HG02970 (cell line): Measurements from ENCODE around the gene GALNT11.
"Not testable (repeated sequence)": the region's sequence is repeated elsewhere in the genome, so short reads cannot be mapped to it uniquely, and the experiment has no call there.

Experiments
- ATAC-seq: cut with Tn5 transposase; IDR thresholded peaks from one replicate; pipeline ENCODE4 v1.9.1; 2021; ENCODE audit warnings: mild to moderate bottlenecking, moderate library complexity, moderate number of reproducible peaks; ENCODE audit not compliant: unreplicated experiment, low FRiP score

Gene GALNT11

DNA sequence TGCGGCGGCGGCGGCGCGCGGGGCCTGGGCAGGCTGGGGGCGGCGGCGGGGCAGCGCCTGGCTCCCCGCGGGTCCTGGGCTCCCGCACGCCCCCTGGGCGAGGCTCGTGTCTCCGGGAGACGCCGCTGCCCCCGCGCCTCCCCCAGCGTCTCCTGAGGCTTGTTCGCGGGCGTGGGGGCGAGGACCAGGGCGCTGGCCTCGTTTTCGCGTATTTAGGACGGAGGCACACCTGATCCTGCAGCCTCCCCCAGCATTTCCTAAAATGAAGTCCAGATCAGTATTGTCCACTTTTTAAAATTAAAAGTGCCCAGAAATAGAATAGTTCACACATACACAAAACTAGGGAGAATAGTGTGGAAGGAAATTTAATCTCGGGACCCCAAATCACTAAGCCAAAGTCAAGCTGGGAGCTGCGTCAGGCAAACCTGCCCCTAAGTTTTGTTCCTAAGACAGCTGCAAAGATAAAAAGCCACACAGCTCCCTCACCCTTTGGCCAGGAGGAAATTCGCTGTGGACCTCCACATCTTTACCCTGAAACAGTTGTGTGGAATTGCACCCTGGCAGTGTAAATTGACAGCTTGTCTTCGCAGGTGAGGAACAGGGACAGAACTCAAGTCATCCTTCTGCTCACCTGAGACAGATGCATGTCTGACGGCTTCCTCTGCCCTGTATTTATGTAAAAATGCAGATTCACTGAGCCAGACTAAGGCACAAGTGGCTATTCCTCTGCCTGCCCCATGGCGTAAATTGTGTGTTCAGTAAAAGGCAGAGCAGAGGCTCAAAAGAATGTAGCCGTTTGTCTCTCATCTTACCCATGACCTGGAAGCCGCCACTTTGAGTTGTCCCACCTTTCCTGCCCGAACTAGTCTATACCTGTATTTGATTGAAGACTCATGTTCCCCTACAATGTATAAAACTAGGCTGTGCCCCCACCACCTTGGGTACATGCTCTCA, 740 bp downstream of the GALNT11 start:
- no peak for ATAC-seq

DNA sequence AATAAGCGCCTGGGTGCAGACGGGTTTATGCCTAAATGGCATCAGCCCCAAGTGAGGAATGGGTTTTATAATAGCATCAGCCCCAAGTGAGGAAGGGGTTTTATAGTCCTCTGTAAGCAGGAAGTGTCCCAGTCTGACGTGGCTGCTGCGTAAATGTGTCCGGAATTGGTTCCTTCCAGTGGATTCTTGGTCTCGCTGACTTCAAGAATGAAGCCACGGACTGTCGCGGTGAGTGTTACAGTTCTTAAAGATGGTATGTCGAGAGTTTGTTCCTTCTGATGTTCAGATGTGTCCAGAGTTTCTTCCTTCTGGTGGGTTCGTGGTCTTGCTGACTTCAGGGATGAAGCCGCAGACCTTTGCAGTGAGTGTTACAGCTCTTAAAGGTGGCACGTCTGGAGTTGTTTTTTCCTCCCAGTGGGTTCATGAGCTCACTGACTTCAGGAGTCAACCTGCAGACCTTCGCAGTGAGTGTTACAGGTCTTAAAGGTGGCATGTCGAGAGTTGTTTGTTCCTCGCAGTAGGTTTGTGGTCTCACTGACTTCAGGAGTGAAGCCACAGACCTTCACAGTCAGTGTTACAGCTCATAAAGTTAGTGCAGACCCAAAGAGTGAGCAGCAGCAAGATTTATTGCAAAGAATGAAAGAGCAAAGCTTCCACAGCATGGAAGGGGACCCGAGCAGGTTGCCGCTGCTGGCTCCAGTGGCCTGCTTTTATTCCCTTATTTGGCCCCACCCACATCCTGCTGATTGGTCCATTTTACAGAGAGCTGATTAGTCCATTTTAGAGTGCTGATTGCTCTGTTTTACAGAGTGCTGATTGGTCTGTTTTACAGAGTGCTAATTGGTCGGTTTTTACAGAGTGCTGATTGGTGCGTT, 2.3 kb downstream of the GALNT11 start:
- ATAC-seq = not testable (repeated sequence)

DNA sequence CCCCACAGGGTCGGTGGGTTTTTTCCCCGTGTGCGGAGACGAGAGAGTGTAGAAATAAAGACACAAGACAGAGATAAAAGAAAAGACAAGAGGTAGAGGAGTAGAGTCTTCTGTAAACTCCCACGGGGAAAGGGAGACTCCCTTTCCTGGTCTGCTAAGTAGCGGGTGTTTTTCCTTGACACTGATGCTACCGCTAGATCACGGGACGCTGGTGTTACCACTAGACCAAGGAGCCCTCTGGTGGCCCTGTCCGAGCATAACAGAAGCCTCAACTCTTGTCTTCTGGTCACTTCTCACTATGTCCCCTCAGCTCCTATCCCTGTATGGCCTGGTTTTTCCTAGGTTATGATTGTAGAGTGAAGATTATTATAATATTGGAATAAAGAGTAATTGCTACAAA, 4.6 kb downstream of the GALNT11 start:
- not testable (repeated sequence) for ATAC-seq

DNA sequence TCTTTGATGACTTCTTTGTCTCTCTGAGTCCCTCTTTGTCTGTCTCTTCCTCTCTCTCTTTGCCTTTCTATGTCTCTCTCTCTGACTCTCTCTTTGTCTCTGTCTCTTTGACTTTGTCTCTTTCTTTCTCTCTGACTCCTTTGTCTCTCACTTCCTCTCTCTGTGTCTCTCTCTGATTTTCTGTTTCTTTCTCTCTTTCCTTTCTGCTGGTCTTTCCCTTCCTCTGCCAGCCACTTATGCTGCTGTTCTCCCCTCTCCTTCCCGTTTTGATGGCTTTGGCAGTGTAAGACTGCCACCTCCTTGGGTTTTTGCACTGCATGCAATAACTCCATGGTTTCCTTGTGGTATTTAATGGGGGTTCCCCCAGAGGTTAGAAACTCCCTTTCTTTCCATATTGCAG, 5.2 kb downstream of the GALNT11 start:
- ATAC-seq = not testable (repeated sequence)

DNA sequence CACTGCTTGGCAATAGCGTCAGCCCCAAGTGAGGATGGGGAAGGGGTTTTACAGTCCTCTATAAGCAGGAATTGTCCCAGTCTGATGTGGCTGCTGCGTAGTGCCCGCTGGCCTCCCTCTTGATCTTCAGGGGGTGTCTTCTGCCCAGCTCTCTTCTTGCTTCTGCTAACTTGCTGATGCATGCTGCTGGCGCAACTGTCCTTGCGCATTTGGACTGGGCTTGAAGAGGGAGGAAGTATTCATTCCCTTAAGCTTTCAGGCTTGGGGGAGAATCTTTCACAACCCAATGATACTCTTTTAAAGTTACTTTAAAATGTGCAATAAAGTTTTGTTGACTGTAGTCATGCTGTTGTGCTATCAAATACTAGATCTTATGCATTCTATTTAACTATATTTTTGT, 10.3 kb downstream of the GALNT11 start:
- ATAC-seq = no peak

DNA sequence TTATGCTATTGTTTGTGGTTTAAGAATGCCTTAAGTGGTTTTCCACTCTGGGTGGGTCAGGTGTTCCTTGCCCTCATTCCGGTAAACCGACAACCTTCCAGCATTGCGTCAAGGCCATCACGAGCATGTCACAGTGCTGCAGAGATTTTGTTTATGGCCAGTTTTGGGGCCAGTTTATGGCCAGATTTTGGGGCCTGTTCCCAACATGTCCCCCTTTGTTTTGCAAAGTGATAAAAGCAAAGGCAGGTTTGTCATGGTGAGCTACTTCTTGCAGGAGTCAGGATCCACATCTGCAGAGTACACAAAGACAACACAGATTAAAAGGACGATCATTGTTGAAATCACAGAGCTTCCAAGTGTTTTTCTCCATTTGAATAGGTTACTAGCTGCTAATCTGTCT, 12.9 kb downstream of the GALNT11 start:
- ATAC-seq = not testable (repeated sequence)

DNA sequence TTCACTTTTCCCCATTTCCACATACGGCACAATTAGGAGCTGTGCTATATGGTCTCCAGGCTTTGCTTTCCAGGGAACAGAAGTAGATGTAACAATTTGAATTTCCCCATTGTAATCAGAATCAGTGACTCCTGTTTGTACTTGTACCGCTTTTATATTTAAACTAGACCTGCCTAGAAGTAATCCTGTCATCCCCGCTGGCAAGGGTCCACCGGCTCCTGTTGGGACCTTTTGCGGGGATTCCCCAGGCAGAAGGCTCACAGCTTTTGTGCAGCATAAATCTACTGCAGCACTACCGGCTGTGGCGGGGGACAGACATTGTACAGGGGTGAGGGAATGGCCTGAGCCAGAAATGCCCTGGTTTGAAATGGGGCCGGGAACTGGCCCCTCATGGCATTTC, 17.6 kb downstream of the GALNT11 start:
- not testable (repeated sequence) for ATAC-seq

DNA sequence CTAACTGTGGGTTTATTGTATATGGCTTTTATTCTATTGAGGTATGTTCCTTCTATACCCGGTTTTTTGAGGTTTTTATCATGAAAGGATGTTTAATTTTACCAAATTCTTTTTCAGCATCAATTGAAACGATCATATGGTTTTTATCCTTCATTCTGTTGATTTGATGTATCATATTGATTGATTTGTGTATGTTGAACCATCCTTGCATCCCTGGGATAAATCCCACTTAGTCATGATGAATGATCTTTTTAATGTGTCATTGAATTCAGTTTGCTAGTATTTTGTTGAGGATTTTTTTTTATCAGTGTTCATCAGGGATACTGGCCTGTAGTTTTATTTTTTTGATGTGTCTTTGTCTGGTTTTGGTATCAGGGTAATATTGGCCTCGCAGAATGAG, 19.4 kb downstream of the GALNT11 start:
- not testable (repeated sequence) for ATAC-seq

DNA sequence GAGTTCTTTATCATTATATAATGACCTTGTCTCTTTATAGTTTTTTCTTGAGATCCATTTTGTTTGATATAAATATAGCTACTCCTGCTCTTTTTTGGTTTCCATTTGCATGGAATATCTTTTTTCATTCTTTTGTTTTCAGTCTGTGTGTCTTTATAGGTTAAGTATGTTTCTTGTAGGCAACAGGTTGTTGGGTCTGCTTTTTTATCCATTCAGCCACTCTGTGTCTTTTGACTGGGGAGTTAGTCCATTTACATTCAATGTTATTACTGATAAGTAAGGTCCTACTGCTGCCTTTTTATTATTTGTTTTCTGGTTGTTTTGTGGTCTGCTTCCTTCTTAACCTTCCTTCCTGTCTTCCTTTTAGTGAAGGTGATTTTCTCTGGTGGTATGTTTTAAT, 21.1 kb downstream of the GALNT11 start:
- ATAC-seq = no peak

DNA sequence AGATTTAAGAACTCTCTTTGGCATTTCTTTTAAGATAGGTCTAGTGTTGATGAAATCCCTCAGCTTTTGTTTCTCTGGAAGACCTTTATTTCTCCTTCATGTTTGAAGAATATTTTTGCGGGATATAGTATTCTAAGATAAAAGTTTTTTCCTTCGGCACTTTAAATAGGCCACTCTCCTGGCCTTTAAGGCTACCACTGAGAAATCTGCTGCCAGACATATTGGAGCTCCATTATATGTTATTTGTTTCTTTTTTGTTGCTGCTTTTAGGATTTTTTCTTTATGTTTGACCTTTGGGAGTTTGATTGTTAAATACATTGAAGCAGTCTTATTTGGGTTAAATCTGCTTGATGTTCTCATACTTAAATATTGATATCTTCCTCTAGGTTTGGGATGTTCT, 22.6 kb downstream of the GALNT11 start:
- no peak for ATAC-seq

DNA sequence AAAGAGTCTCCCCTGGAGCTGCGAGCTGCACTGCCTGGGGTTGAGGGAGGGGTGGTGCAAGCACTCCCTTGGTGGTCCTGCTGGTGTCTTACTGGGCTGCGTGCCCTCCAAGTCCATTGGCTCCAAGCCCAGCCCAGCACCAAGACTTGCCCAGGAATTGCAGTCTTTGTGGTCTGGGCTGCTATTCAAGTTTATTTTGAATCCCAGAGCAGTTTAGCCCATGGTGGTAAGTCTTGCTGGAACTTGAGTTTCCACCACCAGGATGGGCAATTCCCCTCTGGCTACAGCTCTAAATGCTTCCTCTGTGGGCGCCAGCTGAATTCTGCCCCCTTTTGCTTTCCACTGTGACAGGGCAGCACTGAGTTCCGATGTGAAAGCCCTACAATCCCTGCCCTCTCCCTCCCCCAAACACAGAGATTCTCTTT, 25.1 kb downstream of the GALNT11 start:
- no peak for ATAC-seq

DNA sequence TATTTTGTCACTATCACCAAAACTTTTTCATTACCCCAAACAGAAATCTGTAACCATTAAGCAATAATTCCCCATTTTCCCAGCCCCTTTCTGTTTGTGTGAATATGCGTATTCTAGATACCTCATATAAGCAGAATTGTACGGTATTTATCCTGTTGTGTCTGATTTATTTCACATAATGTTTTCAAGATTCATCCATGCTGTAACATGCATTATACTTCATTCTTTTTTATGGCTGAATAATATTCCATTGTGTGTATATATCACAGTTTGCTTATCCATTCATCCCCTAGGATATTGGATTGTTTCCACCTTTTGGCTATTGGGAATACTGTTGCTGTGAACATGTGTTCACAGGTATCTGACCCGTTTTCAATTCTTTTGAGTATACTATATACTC, 26.5 kb downstream of the GALNT11 start:
- no peak for ATAC-seq

DNA sequence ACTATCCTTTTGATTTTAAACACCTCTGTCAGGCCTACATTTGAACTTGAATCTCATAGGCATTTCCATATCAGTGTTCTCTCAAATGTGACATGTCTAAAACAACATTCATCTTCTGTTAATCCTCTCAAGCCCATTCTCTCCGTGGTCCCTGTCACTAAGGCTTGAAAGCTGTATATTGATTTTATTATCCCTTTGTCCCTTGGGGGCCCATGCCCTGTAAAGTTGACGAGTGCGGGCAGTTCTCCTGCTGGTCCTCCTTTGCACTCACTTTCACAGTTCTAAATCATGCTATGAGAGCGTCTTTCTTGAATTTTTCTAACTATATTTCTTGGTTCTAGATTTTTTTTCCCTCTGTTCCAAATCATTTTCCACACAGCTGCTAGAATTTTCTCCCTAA, 27.3 kb downstream of the GALNT11 start:
- no peak for ATAC-seq

DNA sequence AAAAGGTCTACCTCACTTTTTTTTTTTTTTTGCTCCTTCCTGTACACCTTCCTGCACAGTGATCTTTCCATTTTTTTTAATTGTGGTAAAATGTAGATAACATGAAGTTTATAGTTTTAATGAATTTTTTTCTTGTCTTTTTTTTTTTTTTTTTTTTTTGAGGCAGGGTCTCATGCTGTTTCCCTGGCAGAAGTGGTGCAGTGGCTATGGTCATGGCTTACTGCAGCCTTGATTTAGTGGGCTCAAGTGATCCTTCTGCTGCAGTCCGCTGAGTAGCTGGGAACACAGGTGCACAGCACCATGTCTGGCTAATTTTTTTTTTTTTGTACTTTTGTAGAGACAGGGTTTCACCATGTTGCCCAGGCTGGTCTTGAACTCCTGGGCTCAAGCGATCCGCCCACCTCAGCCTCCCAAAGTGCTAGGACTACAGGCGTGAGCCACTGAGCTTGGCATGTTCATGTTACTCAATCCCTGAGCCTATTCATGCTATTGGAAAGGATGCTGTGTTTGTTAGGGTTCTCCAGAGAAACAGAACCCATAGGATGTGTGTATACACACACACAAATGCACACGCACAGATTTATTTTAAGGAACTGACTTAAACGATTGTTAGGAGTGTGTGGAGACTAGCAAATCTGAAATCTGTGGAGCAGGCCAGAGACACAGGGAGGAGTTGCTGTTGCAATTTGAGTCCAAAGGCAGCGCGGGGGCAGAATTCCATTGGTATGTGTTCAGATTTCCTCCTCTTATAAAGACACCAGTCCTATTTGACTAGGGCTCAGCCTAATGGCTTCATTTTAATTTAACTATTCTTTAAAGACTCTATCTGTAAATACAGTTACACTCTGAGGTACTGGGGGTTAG, 29.1 kb downstream of the GALNT11 start:
- ATAC-seq = no peak

DNA sequence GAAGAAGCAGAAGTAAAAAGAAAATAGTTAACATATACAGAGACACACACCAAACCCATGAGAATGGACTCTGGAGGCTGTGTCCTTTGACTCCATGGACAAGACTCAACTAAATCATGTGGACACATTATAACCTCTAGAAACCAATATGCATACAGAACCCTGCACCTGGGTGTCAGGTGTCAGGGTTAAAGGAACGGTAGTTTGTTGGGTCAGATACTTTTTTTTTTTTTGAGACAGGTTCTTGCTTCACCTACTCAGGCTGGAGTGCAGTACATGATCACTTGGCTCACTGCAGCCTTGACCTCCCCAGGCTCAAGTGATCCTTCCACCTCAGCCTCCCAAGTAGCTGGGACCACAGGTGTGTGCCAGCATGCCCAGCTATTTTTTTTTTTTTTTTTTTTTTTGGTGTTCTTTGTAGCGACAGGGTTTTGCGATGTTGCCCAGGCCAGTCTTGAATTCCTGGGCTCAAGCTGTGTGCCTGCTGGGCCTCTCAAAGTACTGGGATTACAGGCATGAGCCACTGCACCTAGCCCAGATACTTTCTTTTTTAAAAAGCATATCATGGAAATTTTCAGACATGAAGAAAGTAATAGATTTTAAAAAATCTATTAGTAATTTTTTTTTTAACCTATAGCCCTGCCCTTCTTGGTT, 31.3 kb downstream of the GALNT11 start:
- ATAC-seq = no peak

DNA sequence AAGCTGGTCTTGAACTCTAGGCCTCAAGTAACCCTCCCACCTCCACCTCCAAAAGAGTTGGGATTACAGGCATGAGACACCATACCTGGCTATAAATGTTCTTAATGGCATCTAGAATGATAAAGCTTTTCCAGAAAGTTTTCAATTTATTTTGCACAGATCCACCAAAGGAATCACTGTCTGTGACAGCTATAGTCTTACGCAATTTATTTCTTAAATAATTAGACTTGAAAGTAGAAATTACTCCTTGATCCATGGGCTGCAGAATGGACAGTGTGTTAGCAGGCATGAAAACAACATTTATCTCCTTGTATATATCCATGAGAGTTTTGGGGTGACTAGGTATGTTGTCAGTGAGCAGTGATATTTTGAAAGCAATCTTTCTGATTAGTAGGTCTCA, 33.8 kb downstream of the GALNT11 start:
- ATAC-seq = no peak

DNA sequence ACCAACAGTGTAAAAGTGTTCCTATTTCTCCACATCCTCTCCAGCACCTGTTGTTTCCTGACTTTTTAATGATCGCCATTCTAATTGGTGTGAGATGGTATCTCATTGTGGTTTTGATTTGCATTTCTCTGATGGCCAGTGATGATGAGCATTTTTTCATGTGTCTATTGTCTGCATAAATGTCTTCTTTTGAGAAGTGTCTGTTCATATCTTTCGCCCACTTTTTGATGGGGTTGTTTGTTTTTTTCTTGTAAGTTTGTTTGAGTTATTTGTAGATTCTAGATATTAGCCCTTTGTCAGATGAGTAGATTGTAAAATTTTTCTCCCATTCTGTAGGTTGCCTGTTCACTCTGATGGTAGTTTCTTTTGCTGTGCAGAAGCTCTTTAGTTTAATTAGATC, 35.6 kb downstream of the GALNT11 start:
- ATAC-seq = not testable (repeated sequence)

DNA sequence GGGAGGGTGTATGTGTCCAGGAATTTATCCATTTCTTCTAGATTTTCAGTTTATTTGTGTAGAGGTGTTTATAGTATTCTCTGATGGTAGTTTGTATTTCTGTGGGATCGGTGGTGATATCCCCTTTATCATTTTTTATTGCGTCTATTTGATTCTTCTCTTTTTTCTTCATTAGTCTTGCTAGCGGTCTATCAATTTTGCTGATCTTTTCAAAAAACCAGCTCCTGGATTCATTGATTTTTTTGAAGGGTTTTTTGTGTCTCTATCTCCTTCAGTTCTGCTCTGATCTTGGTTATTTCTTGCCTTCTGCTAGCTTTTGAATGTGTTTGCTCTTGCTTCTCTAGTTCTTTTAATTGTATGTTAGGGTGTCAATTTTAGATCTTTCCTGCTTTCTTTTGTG, 37.7 kb downstream of the GALNT11 start:
- ATAC-seq = not testable (repeated sequence)

DNA sequence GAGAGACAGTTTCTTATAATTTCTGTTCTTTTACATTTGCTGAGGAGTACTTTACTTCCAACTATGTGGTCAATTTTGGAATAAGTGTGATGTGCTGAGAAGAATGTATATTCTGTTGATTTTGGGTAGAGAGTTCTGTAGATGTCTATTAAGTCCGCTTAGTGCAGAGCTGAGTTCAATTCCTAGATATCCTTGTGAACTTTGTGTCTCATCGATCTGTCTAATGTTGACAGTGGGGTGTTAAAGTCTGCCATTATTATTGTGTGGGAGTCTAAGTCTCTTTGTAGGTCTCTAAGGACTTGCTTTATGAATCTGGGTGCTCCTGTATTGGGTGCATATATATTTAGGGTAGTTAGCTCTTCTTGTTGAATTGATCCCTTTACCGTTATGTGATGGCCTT, 38.3 kb downstream of the GALNT11 start:
- ATAC-seq = not testable (repeated sequence)
